Astrocyte of the spinal cord (primary cell): ENCODE results near the gene ST6GALNAC1.

ENCODE experiments used
- DNase-seq: peaks from one replicate; pipeline ENCODE4 v3.0.0; 2011; ENCODE audit warnings: low read depth, low spot score
- H3K4me3 ChIP-seq: 2 replicates; pipeline ENCODE4 v1.5.1; 2011; ENCODE audit warnings: low read depth, mild to moderate bottlenecking, low read length, moderate library complexity
- CTCF ChIP-seq: IDR thresholded peaks from 2 replicates; pipeline ENCODE4 v1.5.1; 2012; ENCODE audit warnings: low read depth, mild to moderate bottlenecking, low read length, inconsistent platforms
- in situ Hi-C: cut with HindIII; loops from 2 replicates; pipeline ENCODE4 v1.10.0; 2017; ENCODE audit warnings: low sequenced_read_pairs

Gene ST6GALNAC1

DNA sequence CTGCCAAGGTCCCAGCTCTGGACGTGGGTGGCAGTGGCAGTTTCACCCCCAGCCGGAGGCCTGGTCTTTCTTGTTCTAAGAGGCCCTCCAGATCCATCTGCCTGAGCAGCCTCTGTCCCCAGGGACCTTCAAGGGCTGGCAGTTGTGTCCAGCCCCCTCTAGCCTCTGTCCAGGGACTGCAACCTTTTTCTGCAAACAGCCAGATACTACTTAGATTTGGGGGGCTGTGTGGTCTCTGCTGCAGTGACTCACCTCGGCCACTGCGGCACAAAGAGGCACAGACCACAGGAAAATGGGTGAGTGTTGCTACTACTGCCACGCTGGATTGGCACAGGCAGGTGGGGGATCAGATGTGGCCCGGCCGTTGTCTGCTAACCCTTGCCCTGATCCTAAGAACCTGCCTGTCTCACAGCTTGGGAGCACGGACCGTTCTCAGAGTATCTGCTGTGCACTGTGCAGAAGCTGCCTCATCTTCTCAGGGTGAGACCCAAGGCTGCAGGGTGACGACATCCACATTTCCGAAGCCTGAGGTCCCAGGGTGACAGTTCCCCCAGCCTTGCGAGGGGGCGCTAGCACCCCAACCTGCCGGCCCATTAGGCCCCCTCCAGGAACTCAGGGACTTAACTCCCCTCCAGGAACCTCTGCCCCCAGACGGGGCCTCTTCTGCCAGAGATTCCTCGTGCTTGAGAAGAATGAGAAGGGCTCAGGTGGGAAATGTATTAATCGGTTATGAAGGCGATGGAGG is 39.6 kb upstream of the ST6GALNAC1 start:
- peak; percentile 27 for TF ChIP-seq CTCF
- DNase-seq = no peak
- H3K4me3 ChIP-seq = no peak overlapping the region
- in situ Hi-C loops = no loop called here

DNA sequence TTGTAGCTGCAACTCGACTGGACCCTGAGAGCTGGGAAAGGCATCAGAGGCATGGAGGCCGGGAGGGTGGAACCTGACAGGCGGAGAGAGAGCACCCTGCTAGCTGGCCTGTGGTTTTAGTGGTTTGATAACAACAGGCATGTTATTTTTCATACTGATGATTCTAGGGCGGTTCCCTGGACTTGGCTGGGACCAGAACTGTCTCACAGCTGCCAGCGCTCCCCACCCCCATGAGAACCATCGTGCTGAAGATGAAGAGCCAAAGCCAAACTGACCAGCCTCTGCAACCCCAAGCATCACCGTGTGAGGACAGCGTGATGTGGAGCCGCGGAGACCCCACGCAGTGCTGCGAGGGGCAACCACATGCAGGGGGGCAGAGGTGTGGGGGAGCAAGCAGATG is 38.7 kb upstream of the ST6GALNAC1 start:
- TF ChIP-seq CTCF = no peak
- peak; percentile 43 for DNase-seq
- in situ Hi-C loops = no loop called here
- no peak overlapping the region for H3K4me3 ChIP-seq

DNA sequence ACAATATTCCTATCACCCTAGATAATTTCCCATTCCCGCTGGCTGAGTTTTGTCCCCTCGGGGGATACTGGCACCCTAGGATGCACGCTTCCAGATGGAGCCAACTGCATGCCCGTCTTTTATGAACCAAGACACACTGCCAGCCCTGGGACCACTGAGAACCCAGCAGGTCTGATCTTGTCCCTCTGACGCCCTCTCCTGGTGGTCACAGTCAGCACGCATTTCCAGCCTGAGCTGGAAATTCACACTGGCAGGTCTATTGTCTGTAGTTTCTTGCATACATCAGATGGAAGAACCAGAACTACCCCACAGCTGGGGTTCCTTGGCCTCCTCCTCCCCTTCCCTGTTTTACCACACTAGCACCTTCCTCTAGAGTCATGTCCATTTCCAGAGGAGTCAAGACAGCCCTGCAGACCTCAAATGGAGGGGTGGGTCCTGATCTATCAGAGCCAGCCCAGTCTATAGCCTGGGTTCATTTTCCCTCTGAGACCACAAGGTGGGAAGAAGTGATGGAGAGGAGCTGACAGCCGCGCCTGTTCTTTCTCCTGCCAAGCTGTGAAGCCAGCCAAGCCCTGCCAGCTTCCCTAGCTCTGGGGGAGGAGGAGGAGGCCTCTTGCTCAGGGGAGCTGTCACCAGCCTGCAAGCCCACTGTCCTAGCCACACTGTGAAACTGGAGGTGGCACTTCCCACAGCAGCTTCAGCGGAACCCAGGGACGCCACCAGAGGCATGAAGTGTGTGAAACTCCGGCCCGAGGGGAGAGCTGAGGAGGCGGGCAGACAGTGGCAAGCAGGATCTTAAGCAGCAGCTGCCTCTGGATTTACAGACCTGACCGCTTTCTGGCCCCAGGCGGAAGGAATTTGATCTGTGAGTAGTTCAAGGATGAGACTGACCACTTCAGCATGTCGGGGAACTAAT is 37.9 kb upstream of the ST6GALNAC1 start:
- in situ Hi-C loops = no loop called here
- no peak overlapping the region for H3K4me3 ChIP-seq
- peak; percentile 90 for TF ChIP-seq CTCF
- DNase-seq = peak; percentile 68

- no peak for DNase-seq
- in situ Hi-C loops = no loop called here
- no peak overlapping the region for H3K4me3 ChIP-seq
- TF ChIP-seq CTCF = no peak
Observed at GRCh38 chr17:76679239-76679638, 35.7 kb upstream of the ST6GALNAC1 start.

- H3K4me3 ChIP-seq = no peak overlapping the region
- in situ Hi-C loops = no loop called here
- TF ChIP-seq CTCF = no peak
- no peak for DNase-seq
Observed at GRCh38 chr17:76678330-76678729, 34.8 kb upstream of the ST6GALNAC1 start.

DNA sequence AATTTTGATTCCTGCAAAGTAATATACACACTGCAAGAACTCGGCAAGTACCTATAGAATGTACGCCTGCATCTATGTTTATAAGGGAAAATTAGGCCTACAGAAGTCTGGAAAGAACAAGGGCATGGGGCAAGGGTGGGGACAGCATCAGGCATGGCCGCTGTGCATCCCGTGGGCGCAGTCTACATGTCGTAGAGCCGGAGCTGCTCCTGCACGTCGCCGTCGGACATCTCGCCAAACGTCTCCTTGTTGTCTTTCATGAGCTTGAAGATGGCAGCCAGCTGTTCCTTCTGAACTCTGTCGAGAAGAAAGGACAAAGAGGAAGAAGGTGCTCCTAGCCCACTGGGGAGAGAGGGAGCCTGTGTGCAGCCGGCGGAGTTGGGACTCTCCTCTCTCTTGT is 33.8 kb upstream of the ST6GALNAC1 start:
- no peak for TF ChIP-seq CTCF
- DNase-seq = no peak
- H3K4me3 ChIP-seq = no peak overlapping the region
- in situ Hi-C loops = no loop called here
